GM23338 (cell line): Measurements from ENCODE around the gene PIP5K1A. TPM values are rescaled to one million over a fixed set of nuclear protein-coding genes. Genes with fewer than 3 reads are reported as not detected.
A peak's percentile ranks its signal among the peaks of the same experiment; 100 is the strongest.

ENCODE experiments used
- ATAC-seq: fragments of 200-7000 bp; cut with Tn5 transposase; 3 replicates; pipeline ENCODE4 v1.9.1; 2020
- DNase-seq: peaks from one replicate; pipeline ENCODE4 v3.0.0-alpha.2; 2015; ENCODE audit warnings: low spot score
- H2AFZ ChIP-seq: fragments of 200-600 bp; sonication (generic); 2 replicates; pipeline ENCODE4 v1.8.0; 2016; ENCODE audit warnings: antibody characterized with exemption, mild to moderate bottlenecking, moderate library complexity
- H3F3A ChIP-seq: fragments of 200-600 bp; sonication (generic); replicated peaks from 2 replicates; pipeline ENCODE4 v1.8.0; 2017; ENCODE audit warnings: antibody characterized with exemption, mixed run types, low read depth
- H3K27ac ChIP-seq: fragments of 200-600 bp; sonication (generic); 2 replicates; pipeline ENCODE4 v1.6.1; 2016; ENCODE audit warnings: low read depth
- H3K27me3 ChIP-seq: fragments of 200-600 bp; sonication (generic); 2 replicates; pipeline ENCODE4 v1.8.0; 2016; ENCODE audit warnings: mild to moderate bottlenecking, mixed run types, moderate library complexity; ENCODE audit not compliant: insufficient read depth
- H3K36me3 ChIP-seq: fragments of 200-600 bp; sonication (generic); 2 replicates; pipeline ENCODE4 v1.8.0; 2016; ENCODE audit warnings: mild to moderate bottlenecking; ENCODE audit not compliant: insufficient read depth
- H3K4me1 ChIP-seq: fragments of 200-600 bp; sonication (generic); 2 replicates; pipeline ENCODE4 v1.8.0; 2016; ENCODE audit warnings: mild to moderate bottlenecking, moderate library complexity; ENCODE audit not compliant: insufficient read depth
- H3K4me2 ChIP-seq: fragments of 200-600 bp; sonication (generic); 2 replicates; pipeline ENCODE4 v1.7.1; 2017; ENCODE audit warnings: mixed run types
- H3K4me3 ChIP-seq: fragments of 200-600 bp; sonication (generic); 2 replicates; pipeline ENCODE4 v1.6.1; 2016; ENCODE audit warnings: mixed run types
- H3K79me2 ChIP-seq: fragments of 200-600 bp; sonication (generic); replicated peaks from 2 replicates; pipeline ENCODE4 v1.8.0; 2017; ENCODE audit warnings: mild to moderate bottlenecking; ENCODE audit not compliant: insufficient read depth
- H3K9me2 ChIP-seq: fragments of 200-600 bp; sonication (generic); 2 replicates; pipeline ENCODE4 v1.8.0; 2017; ENCODE audit not compliant: insufficient read depth
- H4K20me1 ChIP-seq: fragments of 200-600 bp; sonication (generic); replicated peaks from 2 replicates; pipeline ENCODE4 v1.8.0; 2017; ENCODE audit warnings: mild to moderate bottlenecking; ENCODE audit not compliant: insufficient read depth
- H3K27ac Mint-ChIP-seq: 2 replicates; pipeline ENCODE4 v1.8.0; 2020; ENCODE audit warnings: inconsistent platforms, mild to moderate bottlenecking, moderate library complexity, mixed read lengths
- H3K27me3 Mint-ChIP-seq: 3 replicates; pipeline ENCODE4 v1.8.0; 2022; ENCODE audit warnings: low read depth, mild to moderate bottlenecking, moderate library complexity, mixed read lengths, inconsistent platforms; ENCODE audit not compliant: insufficient read depth, poor library complexity
- H3K36me3 Mint-ChIP-seq: 3 replicates; pipeline ENCODE4 v1.8.0; 2021; ENCODE audit warnings: low read depth, mild to moderate bottlenecking, inconsistent platforms, moderate library complexity, mixed read lengths
- H3K4me1 Mint-ChIP-seq: 3 replicates; pipeline ENCODE4 v1.8.0; 2020; ENCODE audit warnings: mild to moderate bottlenecking, inconsistent platforms, mixed read lengths
- H3K4me3 Mint-ChIP-seq: 3 replicates; pipeline ENCODE4 v1.8.0; 2021; ENCODE audit warnings: moderate library complexity, mild to moderate bottlenecking, inconsistent platforms, mixed read lengths
- H3K9me3 Mint-ChIP-seq: 3 replicates; pipeline ENCODE4 v1.8.0; 2020; ENCODE audit warnings: moderate library complexity, mild to moderate bottlenecking, inconsistent platforms, mixed read lengths
- CREB1 ChIP-seq: fragments of 250-450 bp; sonication (Bioruptor Pico); IDR thresholded peaks from 2 replicates; pipeline ENCODE4 v1.5.0; 2020; ENCODE audit warnings: low read depth, mild to moderate bottlenecking, moderate library complexity
- CTCF ChIP-seq, 2 experiments: fragments of 200-600 bp in 1 of 2; sonication (generic) in 1 of 2; conservative IDR thresholded peaks; 2 replicates each; pipeline versions ENCODE4 v1.5.1 to v1.6.1; 2016 to 2017; ENCODE audit warnings: antibody characterized with exemption in 2 of 2, low read depth in 2 of 2, mild to moderate bottlenecking in 2 of 2, moderate library complexity in 1 of 2
- ETS1 ChIP-seq: IDR thresholded peaks from 2 replicates; pipeline ENCODE4 v1.6.1; 2016; ENCODE audit warnings: antibody characterized with exemption
- EZH2 ChIP-seq: fragments of 200-600 bp; sonication (generic); IDR thresholded peaks from one replicate; pipeline ENCODE4 v1.8.0; 2017; ENCODE audit warnings: antibody characterized with exemption, mild to moderate bottlenecking, low read depth; ENCODE audit not compliant: unreplicated experiment
- EZH2phosphoT487 ChIP-seq: fragments of 200-600 bp; sonication (generic); IDR thresholded peaks from one replicate; pipeline ENCODE4 v1.8.1; 2018; ENCODE audit warnings: antibody characterized with exemption; ENCODE audit not compliant: unreplicated experiment
- JUNB ChIP-seq: IDR thresholded peaks from one replicate; pipeline ENCODE4 v1.6.1; 2016; ENCODE audit warnings: antibody characterized with exemption; ENCODE audit not compliant: unreplicated experiment
- NANOG ChIP-seq: IDR thresholded peaks from 2 replicates; pipeline ENCODE4 v1.6.1; 2016; ENCODE audit warnings: antibody characterized with exemption, borderline replicate concordance
- POLR2AphosphoS5 ChIP-seq: IDR thresholded peaks from 2 replicates; pipeline ENCODE4 v1.6.1; 2016; ENCODE audit warnings: antibody characterized with exemption, low read depth
- REST ChIP-seq: IDR thresholded peaks from one replicate; pipeline ENCODE4 v1.6.1; 2018; ENCODE audit warnings: antibody characterized with exemption; ENCODE audit not compliant: unreplicated experiment
- STAT1 ChIP-seq: IDR thresholded peaks from one replicate; pipeline ENCODE4 v1.6.1; 2016; ENCODE audit warnings: antibody characterized with exemption; ENCODE audit not compliant: unreplicated experiment
- ZNF331 ChIP-seq: fragments of 250-450 bp; sonication (Bioruptor Pico); IDR thresholded peaks from 2 replicates; pipeline ENCODE4 v1.5.0; 2020; ENCODE audit warnings: low read depth, mild to moderate bottlenecking, moderate library complexity
- polyA plus RNA-seq: library from polyadenylated mRNA; unstranded; fragments of >200 nt; fragmentation: Nextera tagmentation; extraction: Ambion mirVana; gene quantifications from 2 replicates; pipeline ENCODE4 v1.2.1, GENCODE V29; 2016
- total RNA-seq: library from RNA; depleted of rRNA; stranded (reverse); fragments of >200 nt; shearing (Covaris generic); gene quantifications from 2 replicates; pipeline ENCODE4 v1.2.3, GENCODE V29; 2014

Gene PIP5K1A
- total and polyA plus RNA-seq, 2 experiments from 2014 or later, result 23.2 to 63.3 TPM

GRCh38 chr1:151222130-151222529 lies 23.8 kb downstream of the PIP5K1A start:
- H3K36me3 ChIP-seq, result peaks cover 2% of the 10 kb centered on the region; the same call in 1 of the 2 replicates
- peak overlapping the region; percentile 51 for H3K27ac Mint-ChIP-seq
- peaks cover 82% of the 10 kb centered on the region for H3K79me2 ChIP-seq
- H4K20me1 ChIP-seq, result peaks cover 30% of the 10 kb centered on the region
- no peaks in the 10 kb centered on the region for H3K9me2 ChIP-seq
- H3K27me3 ChIP-seq, result no peaks in the 10 kb centered on the region
- ATAC-seq (no peak), DNase-seq (no peak)
- H3K4me3 Mint-ChIP-seq, result no peak overlapping the region
- peak overlapping the region; percentile 51; the same call in 1 of the 2 replicates for H3K27ac ChIP-seq
- H3K4me1 ChIP-seq, result peaks cover 3% of the 10 kb centered on the region; the same call in 1 of the 2 replicates
- H3F3A ChIP-seq, result 0 out of 2 replicates have a peak, but pooled peaks cover 5% of the 10 kb centered on the region
- TF ChIP-seq EZH2 (no peak), REST (no peak), NANOG (no peak), CREB1 (CRISPR knock-in tag) (no peak), POLR2AphosphoS5 (no peak), ZNF331 (no peak), ETS1 (no peak), EZH2phosphoT487 (no peak), STAT1 (no peak), CTCF (conservative IDR thresholded peaks at IDR 0.05; ENCODE audit: low read depth in 2 of 2) (no peak), JUNB (no peak)
- H3K4me2 ChIP-seq, result no peak overlapping the region
- no peaks in the 10 kb centered on the region for H3K9me3 Mint-ChIP-seq
- H3K36me3 Mint-ChIP-seq, result peaks cover 30% of the 10 kb centered on the region
- no peak overlapping the region for H3K4me3 ChIP-seq
- no peaks in the 10 kb centered on the region for H3K27me3 Mint-ChIP-seq
- peaks cover 8% of the 10 kb centered on the region; the same call in 2 of the 3 replicates for H3K4me1 Mint-ChIP-seq
- no peak overlapping the region for H2AFZ ChIP-seq
